GM20431 (cell line): ENCODE measurements around the gene NEURL1.
"Not testable (repeated sequence)": the region's sequence is repeated elsewhere in the genome, so short reads cannot be mapped to it uniquely, and the experiment has no call there.

Experiments used
- in situ Hi-C: fragments of 300-500 bp; cut with MseI, MboI; formaldehyde crosslinking; loops from one replicate; pipeline ENCODE4 v1.15.0; 2020; ENCODE audit warnings: low sequenced_read_pairs; ENCODE audit not compliant: unreplicated experiment

Gene NEURL1

GRCh38 chr10:103597003-103597402 is 103.5 kb downstream of the NEURL1 start:
- in situ Hi-C loops, result loop anchor here (10.0 kb wide), 1 partner anchor 88 kb away; no protein-coding TSS in a partner anchor

DNA sequence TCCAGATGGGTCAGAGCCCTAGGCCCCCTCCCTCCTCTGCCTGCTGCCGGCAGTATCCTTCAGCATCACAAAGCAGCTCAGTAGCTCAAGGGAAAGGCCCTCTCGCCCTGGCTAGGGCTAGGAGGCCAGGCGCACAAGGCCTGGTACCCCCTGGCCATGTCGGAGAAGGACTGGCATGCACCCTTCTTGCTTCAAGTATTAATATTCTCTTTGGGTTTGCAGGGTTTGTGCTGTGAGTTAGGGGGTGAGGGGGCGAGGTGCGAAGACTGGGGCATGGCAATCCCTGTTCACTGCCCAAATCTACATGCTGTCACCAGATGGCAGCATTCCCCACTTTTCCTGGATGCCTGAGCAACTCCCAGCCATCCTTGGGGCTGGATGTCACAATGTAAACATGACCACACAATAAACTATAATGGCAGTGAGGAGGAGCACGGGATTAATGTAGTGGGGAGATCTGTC is 105.2 kb downstream of the NEURL1 start:
- in situ Hi-C loops, result loop anchor here (10.0 kb wide), 1 partner anchor 86 kb away; no protein-coding TSS in a partner anchor

GRCh38 chr10:103599211-103599610 is 105.7 kb downstream of the NEURL1 start:
- in situ Hi-C loops, result loop anchor here (10.0 kb wide), 1 partner anchor 86 kb away; no protein-coding TSS in a partner anchor

DNA sequence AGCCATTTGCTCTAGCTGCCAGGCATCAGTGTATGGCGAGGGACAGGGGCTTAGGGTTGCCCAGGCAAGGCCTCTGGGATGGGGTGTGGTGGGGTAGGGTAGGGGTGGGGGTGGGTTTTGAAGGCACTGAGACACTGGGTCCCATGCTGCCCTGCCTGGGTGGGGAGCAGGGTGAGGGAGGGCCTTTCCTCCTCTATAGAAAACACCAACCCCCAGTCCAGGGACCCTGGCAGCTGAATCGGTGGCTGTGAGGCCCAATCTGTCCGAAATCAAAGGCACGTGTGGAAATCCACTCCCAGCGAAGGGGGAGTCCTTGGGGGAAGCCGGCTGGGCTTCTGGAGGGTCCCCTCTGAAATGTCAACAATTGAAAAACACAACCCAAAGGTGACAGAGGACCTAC is 106.4 kb downstream of the NEURL1 start:
- in situ Hi-C loops, result loop anchor here (10.0 kb wide), 1 partner anchor 85 kb away; no protein-coding TSS in a partner anchor

- in situ Hi-C loops, result no loop called here
Observed at GRCh38 chr10:103600325-103600724, 106.8 kb downstream of the NEURL1 start.

GRCh38 chr10:103600956-103601569 is 107.6 kb downstream of the NEURL1 start:
- in situ Hi-C loops, result no loop called here

DNA sequence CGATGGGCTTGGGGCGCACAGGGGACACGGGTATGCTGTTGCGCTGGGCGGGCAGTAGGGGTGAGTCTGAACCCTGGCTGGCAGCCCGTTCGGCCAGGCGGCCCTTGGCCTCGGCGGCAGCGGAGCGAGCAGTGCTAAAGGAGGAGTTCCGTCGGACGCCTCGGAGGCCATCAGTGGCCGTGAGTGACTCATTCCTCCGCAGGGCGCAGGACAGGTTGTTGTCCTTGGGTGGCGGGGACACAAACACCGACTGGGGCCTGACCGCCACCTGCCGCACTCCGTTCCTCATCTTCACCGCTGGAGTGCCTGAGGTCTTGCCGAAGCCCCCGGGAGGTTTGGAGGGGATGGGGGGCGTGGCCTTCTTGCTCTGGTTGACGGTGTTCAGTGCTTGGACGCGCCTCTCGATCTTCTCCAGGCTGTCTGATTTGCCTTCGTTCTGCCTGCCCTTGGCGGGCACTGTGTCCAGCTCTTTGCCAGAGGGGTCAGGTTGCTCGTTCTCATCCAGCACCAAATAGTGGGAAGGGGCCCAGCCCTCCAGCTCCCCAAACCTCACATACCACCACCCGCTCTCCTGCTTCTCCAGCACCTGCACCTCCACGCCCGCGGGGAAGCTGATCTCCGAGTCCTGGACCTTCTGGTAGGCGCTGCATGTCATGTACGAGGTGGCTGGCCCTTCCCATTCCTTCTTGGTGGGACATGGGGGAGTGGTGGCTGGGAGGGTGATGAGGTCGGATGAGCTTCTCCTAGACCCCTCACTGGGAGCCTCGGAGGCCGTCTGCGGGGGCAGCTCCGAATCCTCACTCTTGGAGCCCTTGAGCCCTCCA is 108.7 kb downstream of the NEURL1 start:
- in situ Hi-C loops, result no loop called here

- in situ Hi-C loops, result no loop called here
Observed at GRCh38 chr10:103602852-103603155, 109.3 kb downstream of the NEURL1 start.

GRCh38 chr10:103603382-103603781 is 109.9 kb downstream of the NEURL1 start:
- in situ Hi-C loops, result no loop called here

DNA sequence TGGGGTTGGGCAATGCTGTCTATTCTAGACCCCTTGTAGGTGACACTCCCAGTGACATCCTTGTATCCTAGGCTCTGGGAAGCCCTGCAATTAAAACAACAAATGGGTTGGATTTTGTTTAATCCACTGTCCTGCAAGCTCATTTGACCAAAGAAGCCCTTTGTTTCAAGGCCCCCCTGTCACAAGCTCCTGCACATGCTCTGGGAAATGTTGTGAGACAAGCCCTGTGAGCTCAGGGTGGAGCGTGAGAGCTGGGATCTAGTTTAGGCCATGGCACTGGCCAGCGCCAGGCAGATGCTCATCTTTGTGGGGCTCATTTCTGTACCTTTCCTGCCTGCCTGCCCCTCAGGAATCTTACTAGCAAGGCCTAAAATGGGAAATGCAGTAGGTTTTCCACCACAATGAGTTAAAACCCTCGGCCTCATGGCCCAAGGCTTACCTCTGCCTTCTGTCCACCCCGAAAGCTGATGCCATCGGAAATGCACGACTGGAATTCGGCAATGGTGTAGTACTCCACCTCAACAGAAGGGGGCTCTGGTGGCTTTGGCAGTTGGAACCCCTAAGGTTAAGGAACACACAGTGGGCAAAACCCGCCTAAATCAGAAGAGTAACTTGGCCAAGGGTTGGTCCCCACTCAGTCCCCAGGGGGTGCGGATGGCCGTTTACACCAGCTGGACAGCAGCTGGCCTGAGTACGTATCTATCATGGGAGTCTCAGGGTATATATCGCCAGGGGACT is 112.0 kb downstream of the NEURL1 start:
- in situ Hi-C loops, result no loop called here

GRCh38 chr10:103606097-103606438 is 112.6 kb downstream of the NEURL1 start:
- in situ Hi-C loops, result not testable (repeated sequence)

DNA sequence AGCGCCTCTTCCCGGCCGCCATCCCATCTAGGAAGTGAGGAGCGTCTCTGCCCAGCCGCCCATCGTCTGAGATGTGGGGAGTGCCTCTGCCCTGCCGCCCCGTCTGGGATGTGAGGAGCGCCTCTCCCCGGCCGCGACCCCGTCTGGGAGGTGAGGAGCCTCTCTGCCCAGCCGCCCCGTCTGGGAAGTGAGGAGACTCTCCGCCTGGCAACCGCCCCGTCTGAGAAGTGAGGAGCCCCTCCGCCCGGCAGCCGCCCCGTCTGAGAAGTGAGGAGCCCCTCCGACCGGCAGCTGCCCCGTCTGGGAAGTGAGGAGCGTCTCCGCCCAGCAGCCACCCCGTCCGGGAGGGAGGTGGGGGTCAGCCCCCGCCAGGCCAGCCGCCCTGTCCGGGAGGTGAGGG is 113.5 kb downstream of the NEURL1 start:
- in situ Hi-C loops, result not testable (repeated sequence)

DNA sequence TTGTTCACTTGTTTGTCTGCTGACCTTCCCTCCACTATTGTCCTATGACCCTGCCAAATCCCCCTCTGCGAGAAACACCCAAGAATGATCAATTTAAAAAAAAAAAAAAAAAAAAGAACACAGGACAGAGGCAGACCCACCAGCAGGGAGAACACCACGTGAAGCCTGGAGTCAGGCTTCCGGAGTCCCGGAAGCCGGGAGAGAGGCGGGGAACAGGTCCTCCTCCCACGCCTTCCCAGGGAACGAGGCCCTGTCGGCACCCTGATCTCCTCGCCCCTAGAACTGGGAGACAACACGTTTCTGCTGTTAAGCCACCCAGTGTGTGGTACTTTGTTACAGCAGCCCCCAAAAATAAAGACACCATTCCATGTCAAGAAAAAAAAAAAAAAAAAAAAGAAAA is 114.6 kb downstream of the NEURL1 start:
- in situ Hi-C loops, result not testable (repeated sequence)

- in situ Hi-C loops, result no loop called here
Observed at GRCh38 chr10:103609231-103610082, 116.0 kb downstream of the NEURL1 start.

GRCh38 chr10:103610083-103610472 is 116.6 kb downstream of the NEURL1 start:
- in situ Hi-C loops, result no loop called here

DNA sequence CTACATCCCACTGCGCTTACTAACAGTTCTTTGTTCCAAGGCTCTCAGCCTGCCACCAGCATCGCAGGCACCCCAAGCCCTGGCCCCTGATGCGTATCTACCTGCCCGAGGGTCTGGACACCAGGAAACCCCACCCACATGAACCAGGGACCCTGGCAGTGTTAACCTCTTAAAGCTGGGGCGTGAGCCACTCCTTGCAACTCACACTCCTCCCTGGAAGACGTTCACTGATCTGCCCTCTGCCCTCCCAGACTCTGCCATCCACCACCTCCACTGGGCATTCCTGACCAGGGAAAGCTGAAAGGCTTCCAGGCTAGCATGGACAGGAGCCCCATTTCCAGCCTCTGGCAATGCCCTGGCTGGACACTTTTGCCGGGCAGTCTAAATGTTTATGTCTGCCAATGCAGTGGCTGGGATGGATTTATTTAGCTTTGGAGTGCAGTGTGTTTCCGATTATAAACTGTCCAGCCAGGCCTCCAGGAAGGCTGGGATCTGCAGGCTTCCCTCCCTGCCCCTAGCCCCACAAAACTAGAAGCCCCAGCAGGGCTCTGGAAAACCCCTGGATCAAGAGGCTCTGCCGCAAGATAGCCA is 117.5 kb downstream of the NEURL1 start:
- in situ Hi-C loops, result no loop called here

DNA sequence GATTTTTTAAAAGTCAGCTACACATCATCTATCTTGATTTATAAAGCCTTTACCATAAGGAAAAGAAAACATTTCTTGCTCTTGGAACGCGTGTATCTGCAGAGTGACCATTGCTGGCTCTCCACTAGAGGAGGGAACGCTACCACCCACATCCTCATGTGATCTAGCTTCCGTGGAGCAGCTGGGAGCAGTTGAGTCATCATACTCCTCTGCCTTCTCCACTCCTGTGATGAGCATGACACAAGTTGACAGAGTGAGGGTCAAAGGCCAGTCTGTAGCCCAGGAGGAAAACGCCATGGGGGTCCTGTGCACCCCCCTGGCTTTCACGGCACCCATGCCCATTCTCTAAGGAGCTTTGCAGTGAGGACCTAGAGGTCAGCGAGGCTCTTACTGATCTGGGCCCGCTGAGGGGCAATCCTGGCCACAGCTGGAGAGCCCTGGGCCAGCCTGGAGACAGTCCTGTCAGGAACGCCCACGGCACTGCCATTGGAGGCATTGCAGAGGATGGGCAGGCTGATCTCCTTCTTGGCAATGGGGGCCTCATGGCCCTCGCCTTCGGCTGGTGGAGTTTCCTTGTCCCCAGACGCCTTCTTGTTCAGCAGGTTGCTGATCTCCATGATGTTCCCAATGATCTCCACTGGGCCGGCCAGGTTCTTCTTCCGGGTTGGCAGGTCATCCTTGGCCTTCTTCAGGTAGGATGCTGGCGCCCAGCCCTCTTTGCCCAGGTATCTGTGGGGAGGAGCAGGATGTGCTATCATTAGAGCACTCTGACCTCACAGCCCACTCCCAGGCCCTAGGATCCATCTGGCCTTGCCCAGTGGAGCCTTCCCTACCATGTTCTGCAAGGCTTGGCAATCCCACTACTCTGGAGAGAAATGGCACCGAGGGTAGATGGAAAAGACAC is 119.2 kb downstream of the NEURL1 start:
- in situ Hi-C loops, result no loop called here

DNA sequence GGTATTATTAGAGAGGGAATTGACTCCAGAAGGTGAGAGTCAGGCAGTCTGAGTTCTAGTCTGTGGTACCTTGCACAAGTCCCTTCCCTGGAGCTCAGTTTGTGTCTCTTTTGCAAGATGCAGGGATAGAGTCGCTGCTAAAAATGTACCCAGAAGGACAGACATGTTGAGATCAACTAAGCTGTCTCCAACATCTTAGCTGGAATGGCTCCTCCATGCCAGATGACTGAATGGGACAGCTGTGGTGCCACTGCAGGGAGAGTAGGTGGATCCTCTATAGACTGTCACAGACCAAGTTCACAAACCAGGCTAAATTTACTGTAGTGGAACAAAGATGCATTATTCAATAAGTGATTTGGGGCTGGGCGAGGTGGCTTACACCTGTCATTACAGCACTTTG is 120.1 kb downstream of the NEURL1 start:
- in situ Hi-C loops, result no loop called here
